Cardiac ventricle fibroblast (primary cell): ENCODE data around the gene IRF9. TPM values are rescaled to one million over a fixed set of nuclear protein-coding genes. Genes with fewer than 3 reads are reported as not detected.

Experiments
- total RNA-seq: library from RNA; depleted of rRNA; stranded (reverse); fragments of >200 nt; gene quantifications from 2 replicates; pipeline ENCODE4 v1.2.3, GENCODE V29; 2015

The IRF9 gene
- total RNA-seq, 1 donor from 2014 or later: 30.3 TPM

Other genes starting within 250 kb of the IRF9 start
- 46.2 and 53.2 TPM in 2 replicates for gene DHRS4, start 207.5 kb upstream of the IRF9 start, total RNA-seq
- 8.2 and 13.2 TPM in 2 replicates for gene DHRS4L2, start 172.3 kb upstream of the IRF9 start, total RNA-seq
- not detected in 2 replicates for gene CARMIL3, start 109.3 kb upstream of the IRF9 start, total RNA-seq
- not detected in 2 replicates for gene CPNE6, start 89.7 kb upstream of the IRF9 start, total RNA-seq
- gene PCK2, start 67.0 kb upstream of the IRF9 start, total RNA-seq: 8.2 and 11.6 TPM in 2 replicates
- 41.8 and 49.5 TPM in 2 replicates for gene DCAF11, start 46.5 kb upstream of the IRF9 start, total RNA-seq
- 0.73 and 0.75 TPM in 2 replicates for gene NRL, start 46.3 kb upstream of the IRF9 start, total RNA-seq
- gene FITM1, start 30.6 kb upstream of the IRF9 start, total RNA-seq: 0.20 TPM in 1 of 2 replicates, not detected in the other
- gene PSME1, start 25.1 kb upstream of the IRF9 start, total RNA-seq: 123 and 136 TPM in 2 replicates
- gene EMC9, start 19.7 kb upstream of the IRF9 start, total RNA-seq: 8.3 and 10.2 TPM in 2 replicates
- gene PSME2, start 14.7 kb upstream of the IRF9 start, total RNA-seq: 52.9 and 82.8 TPM in 2 replicates
- 50.1 and 66.3 TPM in 2 replicates for gene RNF31, start 13.8 kb upstream of the IRF9 start, total RNA-seq
- gene REC8, start 10.8 kb downstream of the IRF9 start, total RNA-seq: 0.25 and 1.1 TPM in 2 replicates
- gene IPO4, start 27.6 kb downstream of the IRF9 start, total RNA-seq: 33.4 and 39.3 TPM in 2 replicates
- 73.6 and 75.1 TPM in 2 replicates for gene TM9SF1, start 34.2 kb downstream of the IRF9 start, total RNA-seq
- not detected in 2 replicates for gene TSSK4, start 44.4 kb downstream of the IRF9 start, total RNA-seq
- gene CHMP4A, start 52.2 kb downstream of the IRF9 start, total RNA-seq: 31.4 and 43.9 TPM in 2 replicates
- gene MDP1, start 54.8 kb downstream of the IRF9 start, total RNA-seq: 10.2 and 11.2 TPM in 2 replicates
- gene NEDD8, start 71.1 kb downstream of the IRF9 start, total RNA-seq: 96.5 and 125 TPM in 2 replicates
- 49.8 and 65.4 TPM in 2 replicates for gene GMPR2, start 71.7 kb downstream of the IRF9 start, total RNA-seq
- 22.0 and 32.4 TPM in 2 replicates for gene TINF2, start 81.4 kb downstream of the IRF9 start, total RNA-seq
- gene TGM1, start 101.9 kb downstream of the IRF9 start, total RNA-seq: 0.06 and 0.73 TPM in 2 replicates
- 13.7 and 17.5 TPM in 2 replicates for gene RABGGTA, start 110.3 kb downstream of the IRF9 start, total RNA-seq
- gene DHRS1, start 138.5 kb downstream of the IRF9 start, total RNA-seq: 10.7 and 26.9 TPM in 2 replicates
- 9.2 and 9.9 TPM in 2 replicates for gene NOP9, start 138.6 kb downstream of the IRF9 start, total RNA-seq
- 1.7 and 1.8 TPM in 2 replicates for gene CIDEB, start 146.7 kb downstream of the IRF9 start, total RNA-seq
- 1.9 and 2.6 TPM in 2 replicates for gene LTB4R2, start 148.9 kb downstream of the IRF9 start, total RNA-seq
- 0.59 and 1.1 TPM in 2 replicates for gene LTB4R, start 150.2 kb downstream of the IRF9 start, total RNA-seq
- 0.94 and 2.1 TPM in 2 replicates for gene ADCY4, start 173.8 kb downstream of the IRF9 start, total RNA-seq
- 1.1 and 2.2 TPM in 2 replicates for gene RIPK3, start 178.7 kb downstream of the IRF9 start, total RNA-seq
- gene NFATC4, start 206.9 kb downstream of the IRF9 start, total RNA-seq: 51.0 and 54.5 TPM in 2 replicates
- 7.6 and 9.5 TPM in 2 replicates for gene NYNRIN, start 237.7 kb downstream of the IRF9 start, total RNA-seq